ENCODE data around the gene ACTRT2. TPM values are rescaled to one million over a fixed set of nuclear protein-coding genes. Genes with fewer than 3 reads are reported as not detected.

Gene ACTRT2
- total RNA-seq, 1 experiment from 2014 or later: not detected

DNA sequence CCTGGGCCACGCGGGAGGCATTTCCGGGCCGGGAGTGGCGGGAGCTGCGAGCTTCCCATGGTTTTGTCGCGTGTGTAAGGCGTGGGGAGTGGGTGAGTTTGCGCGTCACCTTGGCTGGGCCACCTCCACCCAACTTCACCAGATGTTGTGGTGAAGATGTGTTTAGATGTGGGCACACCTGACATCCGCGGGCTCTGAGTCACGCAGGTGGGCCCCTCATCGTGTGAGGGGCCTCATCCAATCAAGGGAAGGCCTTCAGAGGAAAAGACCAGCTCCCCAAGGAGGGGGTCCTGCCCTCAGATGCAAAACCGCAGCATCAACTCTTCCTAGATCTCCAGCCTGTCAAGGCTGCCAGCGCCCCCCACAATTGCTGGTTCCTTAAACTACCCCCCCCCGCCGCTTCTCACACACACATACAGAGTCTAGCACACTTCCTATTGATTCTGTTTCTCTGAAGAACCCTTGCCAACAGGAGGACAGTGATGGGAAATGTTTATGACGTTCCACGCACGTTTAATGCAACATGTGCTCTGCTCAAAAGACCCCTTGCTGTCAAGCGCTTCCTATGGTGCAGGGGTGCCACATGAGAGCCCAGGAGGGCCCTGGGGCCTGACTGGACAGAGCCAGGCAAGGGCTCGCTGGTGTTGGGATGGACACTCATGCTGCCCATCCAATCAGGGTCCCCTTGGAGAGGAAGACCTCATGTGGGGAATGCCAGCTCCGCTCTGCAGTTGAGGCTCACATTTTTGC lies 11.9 kb downstream of the ACTRT2 start:
- peaks cover 0 to 25% of the 10 kb centered on the region in 2 experiments; a peak in 2 of 5 replicates for H3K9me3 Mint-ChIP-seq
- Histone ChIP-seq H2BK15ac (ENCODE audit: low read depth, low read length) (no peak overlapping the region), H3K9me3 (ENCODE audit: control insufficient read depth, low read depth, low read length) (no peaks in the 10 kb centered on the region), H3K4ac (ENCODE audit: low read depth, low read length) (no peak overlapping the region), H4K20me1 (ENCODE audit: control insufficient read depth, insufficient read depth, insufficient read length) (no peaks in the 10 kb centered on the region), H3K18ac (ENCODE audit: insufficient read length, low read depth, low read length) (no peak overlapping the region), H2BK120ac (ENCODE audit: low read depth, low read length, poor library complexity, severe bottlenecking) (no peak overlapping the region), H3K27ac (ENCODE audit: insufficient read length, low read depth, low read length) (no peak overlapping the region), H3K14ac (ENCODE audit: insufficient read depth, low read length) (no peak overlapping the region), H3K56ac (ENCODE audit: insufficient read length, low read depth, low read length) (no peak overlapping the region), H3K23ac (ENCODE audit: insufficient read length, low read depth, low read length) (no peak overlapping the region), H2AK5ac (ENCODE audit: insufficient read length, low read length) (no peak overlapping the region), H3K79me1 (ENCODE audit: insufficient read depth, low read depth, low read length, poor library complexity, severe bottlenecking) (no peaks in the 10 kb centered on the region), H3K27me3 (ENCODE audit: insufficient read depth, low read length) (no peaks in the 10 kb centered on the region), H2BK12ac (ENCODE audit: insufficient read length, low read depth, low read length) (no peak overlapping the region), H4K91ac (ENCODE audit: insufficient read length, low read depth, low read length) (no peak overlapping the region), H4K8ac (replicated peaks; ENCODE audit: insufficient read length, low read depth, low read length) (no peak overlapping the region), H2BK5ac (ENCODE audit: insufficient read length, low read length) (no peak overlapping the region), H4K5ac (ENCODE audit: insufficient read length, low read depth, low read length) (no peak overlapping the region), H3T11ph (ENCODE audit: low read length) (no peak overlapping the region), H3K4me2 (ENCODE audit: insufficient read depth, insufficient read length, low read length) (no peak overlapping the region), H2BK20ac (ENCODE audit: low read depth, low read length, poor library complexity, severe bottlenecking) (no peak overlapping the region), H3K23me2 (ENCODE audit: insufficient read length, low read depth, low read length, poor library complexity, severe bottlenecking) (no peaks in the 10 kb centered on the region), H3K4me1 (ENCODE audit: insufficient read depth, low read length) (no peaks in the 10 kb centered on the region), H3K79me2 (ENCODE audit: insufficient read depth, low read length) (no peaks in the 10 kb centered on the region), H2AFZ (ENCODE audit: low read length) (no peak overlapping the region), H3K9ac (ENCODE audit: extremely low read depth, insufficient read length, low read length) (no peak overlapping the region)
- peaks cover 0 to 9% (median 0%) of the 10 kb centered on the region in 3 experiments; a peak in 2 of 7 replicates for H3K36me3 Mint-ChIP-seq (ENCODE audit: insufficient read depth in 1 of 3, low read depth in 3 of 3)
- no peak for DNase-seq
- H3K4me3 Mint-ChIP-seq: no peak overlapping the region
- peaks cover 0 to 3% of the 10 kb centered on the region in 2 experiments; a peak in 1 of 4 replicates for H3K4me1 Mint-ChIP-seq
- TF ChIP-seq, protein P1, sequence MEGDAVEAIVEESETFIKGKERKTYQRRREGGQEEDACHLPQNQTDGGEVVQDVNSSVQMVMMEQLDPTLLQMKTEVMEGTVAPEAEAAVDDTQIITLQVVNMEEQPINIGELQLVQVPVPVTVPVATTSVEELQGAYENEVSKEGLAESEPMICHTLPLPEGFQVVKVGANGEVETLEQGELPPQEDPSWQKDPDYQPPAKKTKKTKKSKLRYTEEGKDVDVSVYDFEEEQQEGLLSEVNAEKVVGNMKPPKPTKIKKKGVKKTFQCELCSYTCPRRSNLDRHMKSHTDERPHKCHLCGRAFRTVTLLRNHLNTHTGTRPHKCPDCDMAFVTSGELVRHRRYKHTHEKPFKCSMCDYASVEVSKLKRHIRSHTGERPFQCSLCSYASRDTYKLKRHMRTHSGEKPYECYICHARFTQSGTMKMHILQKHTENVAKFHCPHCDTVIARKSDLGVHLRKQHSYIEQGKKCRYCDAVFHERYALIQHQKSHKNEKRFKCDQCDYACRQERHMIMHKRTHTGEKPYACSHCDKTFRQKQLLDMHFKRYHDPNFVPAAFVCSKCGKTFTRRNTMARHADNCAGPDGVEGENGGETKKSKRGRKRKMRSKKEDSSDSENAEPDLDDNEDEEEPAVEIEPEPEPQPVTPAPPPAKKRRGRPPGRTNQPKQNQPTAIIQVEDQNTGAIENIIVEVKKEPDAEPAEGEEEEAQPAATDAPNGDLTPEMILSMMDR (conservative IDR thresholded peaks at IDR 0.05): no peak
- H3K27ac Mint-ChIP-seq: no peak overlapping the region
- no CpG with 5 or more reads among the region's 25 CpGs for WGBS (ENCODE audit: extremely low coverage, insufficient read length, low lambda C conversion rate)
- peaks cover 4% of the 10 kb centered on the region for H3K27me3 Mint-ChIP-seq (ENCODE audit: low read depth)
